ENCODE results near the gene TBL1X. TPM values are rescaled to one million over a fixed set of nuclear protein-coding genes. Genes with fewer than 3 reads are reported as not detected.
"Not testable (repeated sequence)": the region's sequence is repeated elsewhere in the genome, so short reads cannot be mapped to it uniquely, and the experiment has no call there.

Gene TBL1X
- total RNA-seq = 19.2 TPM
- long read RNA-seq, full-length matches to known transcripts = 1 of 37 reads
- long read RNA-seq, partial matches to known transcripts = 4 of 37 reads
- long read RNA-seq, other reads (novel, unspliced or antisense) = 32 of 37 reads

DNA sequence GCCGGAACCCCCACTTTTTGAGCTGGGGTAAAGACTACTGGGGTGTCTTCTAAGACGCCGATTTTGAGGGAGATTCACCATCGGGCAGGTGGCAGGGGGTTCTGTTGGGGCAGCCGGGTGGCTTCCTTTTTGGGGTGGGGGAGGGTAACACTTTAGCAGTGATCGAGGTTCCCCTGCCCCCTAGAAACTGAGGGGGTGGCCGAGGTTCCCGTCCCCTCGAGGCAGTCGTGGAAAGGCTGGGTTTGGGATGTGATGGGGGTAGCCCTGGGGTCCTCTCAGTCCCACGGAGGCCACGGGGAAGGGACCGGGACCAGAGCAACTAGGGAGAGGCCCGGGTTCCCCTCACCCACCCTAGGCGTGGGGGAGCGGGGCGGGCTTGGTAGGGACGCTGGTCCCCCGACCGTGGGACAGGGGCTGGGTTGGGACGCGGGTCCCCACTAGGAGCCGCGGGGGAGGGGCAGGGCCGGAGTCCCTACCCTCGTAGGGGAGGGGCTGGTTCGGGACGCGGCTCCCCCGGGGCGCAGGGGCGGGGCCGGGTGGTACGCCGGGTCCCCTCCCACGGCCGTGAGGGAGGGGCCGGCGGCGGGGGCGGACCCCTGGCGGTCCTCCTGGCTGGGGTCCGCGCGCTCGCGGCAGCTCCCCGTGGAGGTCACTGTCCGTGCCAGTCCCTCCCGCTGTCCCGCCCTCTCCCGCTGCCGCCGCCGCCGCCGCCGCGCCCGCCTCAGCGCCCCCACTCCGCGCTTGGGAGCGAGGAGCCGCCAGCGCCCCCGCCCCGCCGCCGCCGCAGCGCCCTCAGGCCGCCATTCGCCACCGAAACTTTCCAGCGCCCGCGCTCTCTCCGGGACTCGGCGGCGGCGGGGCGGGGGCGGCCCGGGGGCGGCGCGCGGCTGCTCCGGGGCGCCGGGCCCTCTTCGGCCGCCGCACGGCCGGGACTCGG lies at the start of gene TBL1X:
TBL1X (plus strand) TSS at position 624 of the 937 bp plus-strand sequence. CDS start 188,529 bp downstream, outside the sequence.
- DNase-seq (ENCODE audit: low spot score) = peak; percentile 90

DNA sequence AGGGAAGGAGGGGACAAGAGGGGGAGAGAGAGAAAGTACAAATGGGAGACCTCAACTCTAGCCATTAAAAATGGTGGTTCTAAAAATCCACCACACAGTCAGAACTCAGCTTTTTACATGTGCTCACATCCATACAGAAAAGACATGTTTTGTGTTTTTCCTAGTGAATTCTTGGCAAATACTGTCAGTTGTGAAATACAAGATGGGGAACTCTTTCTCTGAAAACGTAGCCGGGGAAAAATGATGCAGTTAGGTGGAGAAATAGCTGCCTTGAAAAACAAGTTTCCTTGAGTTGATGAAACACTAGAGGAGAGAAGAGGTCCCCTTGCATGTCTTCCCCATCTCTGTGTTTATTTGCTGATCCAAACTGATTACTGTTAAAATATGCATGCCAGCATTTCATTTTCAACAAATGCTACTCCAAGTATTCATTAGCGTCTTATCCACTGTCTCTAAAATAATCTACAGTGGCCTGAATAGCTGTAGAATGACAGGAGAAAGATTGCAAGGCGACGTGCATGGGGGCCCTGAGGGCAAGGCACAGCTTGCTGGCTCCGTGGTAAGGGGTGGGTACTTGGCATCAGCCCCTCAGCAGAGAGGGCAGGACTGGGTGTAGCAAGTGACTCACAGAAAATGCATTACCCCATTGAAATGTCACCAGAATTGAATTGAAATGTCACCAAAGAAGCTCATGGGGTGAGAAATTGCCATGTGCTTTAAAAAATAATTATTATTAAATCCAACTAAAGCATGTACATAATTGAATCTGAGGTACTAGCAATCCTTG lies 48.1 kb upstream of the TBL1X start:
- no peak for DNase-seq (ENCODE audit: low spot score)

- no peak for DNase-seq (ENCODE audit: low spot score)
Observed at GRCh38 chrX:9418262-9418661, 46.6 kb upstream of the TBL1X start.

DNA sequence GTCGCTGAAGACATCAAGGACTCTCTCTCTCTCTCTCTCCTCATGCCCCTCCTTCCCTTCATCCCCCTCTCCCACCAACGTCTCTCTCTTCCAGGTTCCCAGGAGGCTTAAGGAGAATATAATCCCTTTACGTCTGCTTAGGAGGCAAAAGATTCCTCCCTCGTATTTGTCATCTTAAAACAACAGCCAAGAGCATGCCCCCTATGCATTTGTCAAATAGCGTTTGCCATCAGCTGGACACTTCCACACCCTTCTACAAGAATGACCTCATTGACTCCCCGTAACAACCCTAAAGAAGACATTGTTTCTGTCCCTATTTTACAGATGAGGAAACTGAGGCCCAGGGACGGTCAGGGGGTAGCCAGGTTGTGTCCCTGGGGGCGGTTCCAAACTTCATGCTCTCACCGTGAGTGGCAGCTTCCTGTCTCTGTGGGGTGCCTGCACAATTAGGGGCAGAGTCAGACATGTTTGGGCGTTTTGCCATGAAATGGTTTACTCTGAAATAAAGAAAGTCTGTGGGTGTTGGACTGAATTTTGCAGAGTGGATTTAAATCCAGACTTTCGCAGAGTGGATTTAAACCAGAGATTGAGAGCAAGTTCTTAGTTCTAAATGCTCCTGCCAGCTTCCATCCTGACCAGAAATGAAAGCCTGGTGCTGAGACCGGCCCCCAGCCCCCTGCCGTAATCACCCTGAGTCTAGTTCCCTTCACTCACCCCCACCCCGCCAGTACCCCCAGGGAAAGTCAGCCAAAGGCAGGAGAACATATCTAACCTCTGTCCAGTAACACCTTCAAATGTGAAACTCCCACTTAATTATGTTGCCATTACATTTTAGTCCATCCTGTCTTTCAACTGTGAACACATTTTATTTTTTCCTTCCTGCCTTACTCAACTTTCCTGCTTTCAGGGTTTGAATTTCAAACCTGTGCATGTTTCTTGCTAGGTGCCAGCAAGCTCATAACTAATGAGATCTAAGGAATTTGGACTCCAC lies 44.3 kb upstream of the TBL1X start:
- no peak for DNase-seq (ENCODE audit: low spot score)

DNA sequence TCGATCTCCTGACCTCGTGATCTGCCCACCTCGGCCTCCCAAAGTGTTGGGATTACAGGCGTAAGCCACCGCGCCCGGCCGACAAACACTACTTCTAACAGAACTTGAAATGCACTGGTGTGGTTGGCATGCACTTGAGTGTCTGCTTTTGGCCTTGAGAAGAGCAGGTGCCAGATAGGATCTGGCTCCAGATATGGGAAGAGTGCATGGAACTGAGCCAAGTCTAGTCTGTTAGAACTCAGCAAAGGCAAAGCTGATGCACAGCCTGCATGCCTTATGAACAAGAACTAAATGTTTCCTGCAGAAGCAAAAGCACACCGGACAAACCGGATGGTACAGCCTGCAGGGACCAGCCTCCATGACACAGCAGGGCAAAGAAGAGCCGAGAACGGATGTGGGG lies 35.1 kb upstream of the TBL1X start:
- no peak for DNase-seq (ENCODE audit: low spot score)

- DNase-seq (ENCODE audit: low spot score) = no peak
Observed at GRCh38 chrX:9430346-9430921, 34.4 kb upstream of the TBL1X start.

DNA sequence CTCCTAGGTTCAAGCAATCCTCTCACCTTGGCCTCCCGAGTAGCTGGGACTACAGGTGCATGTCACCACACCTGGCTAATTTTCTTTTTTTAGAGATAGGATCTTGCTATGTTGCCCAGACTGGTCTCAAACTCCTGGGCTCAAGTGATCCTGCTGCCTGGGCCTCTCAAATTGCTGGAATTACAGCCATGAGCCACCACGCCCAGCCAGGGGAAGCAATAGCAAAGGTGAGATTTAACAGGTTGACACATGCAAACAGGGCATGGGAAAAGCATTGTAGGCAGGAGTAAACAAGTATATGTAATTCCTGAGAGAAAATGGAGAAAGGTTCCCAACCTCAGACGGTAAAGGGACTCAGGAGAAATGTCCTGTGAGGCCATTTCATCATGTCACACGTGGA lies 33.6 kb upstream of the TBL1X start:
- no peak for DNase-seq (ENCODE audit: low spot score)

- no peak for DNase-seq (ENCODE audit: low spot score)
Observed at GRCh38 chrX:9433596-9433995, 31.3 kb upstream of the TBL1X start.

DNA sequence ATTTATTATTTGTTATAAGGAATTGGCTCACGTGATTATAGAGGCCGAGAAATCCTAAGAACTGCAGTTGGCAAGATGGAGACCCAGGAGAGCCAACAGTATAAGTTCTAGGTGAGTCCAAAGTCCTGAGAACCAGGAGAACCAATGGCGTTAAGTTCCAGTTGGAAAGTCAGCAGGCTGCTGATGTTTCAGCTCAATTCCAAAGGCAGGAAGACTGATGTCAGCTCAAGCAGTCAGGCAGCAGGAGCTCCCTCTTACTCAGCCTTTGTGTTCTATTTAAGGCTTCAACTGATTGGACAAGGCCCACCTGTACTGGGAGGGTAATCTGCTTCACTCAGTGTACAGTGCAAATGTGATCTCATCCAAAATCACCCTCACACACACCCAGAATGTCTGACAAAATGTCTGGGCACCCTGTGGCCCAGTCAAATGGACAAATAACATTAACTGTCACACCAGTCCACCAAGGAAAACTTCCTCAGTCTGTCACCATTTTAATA lies 30.8 kb upstream of the TBL1X start:
- no peak for DNase-seq (ENCODE audit: low spot score)

GRCh38 chrX:9435086-9435485 lies 29.8 kb upstream of the TBL1X start:
- not testable (repeated sequence) for DNase-seq (ENCODE audit: low spot score)

GRCh38 chrX:9436812-9437211 lies 28.0 kb upstream of the TBL1X start:
- DNase-seq (ENCODE audit: low spot score) = no peak

DNA sequence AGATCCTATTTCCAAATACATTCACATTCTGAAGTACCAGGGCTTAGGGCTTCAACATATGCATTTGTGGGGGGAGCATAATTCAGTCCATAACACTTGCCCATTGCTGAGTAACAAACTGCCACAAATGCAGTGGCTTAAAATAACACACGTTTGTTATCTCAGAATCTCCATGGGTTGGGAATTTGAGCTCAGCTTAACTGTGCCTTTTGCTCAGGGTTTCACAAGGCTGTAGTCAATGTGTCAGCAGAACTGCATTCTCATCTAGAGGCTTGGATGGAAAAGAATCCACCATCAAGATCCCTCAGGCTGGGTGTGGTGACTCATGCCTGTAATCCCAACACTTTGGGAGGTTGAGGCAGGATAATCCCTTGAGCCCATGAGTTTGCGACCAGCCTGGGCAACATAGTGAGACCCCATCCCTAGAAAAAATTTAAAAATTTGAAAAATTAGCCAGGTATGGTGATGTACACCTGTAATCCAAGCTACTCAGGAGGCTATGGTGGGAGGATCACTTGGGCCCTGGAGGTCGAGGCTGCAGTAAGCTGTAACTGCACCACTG lies 25.8 kb upstream of the TBL1X start:
- DNase-seq (ENCODE audit: low spot score) = no peak

- DNase-seq (ENCODE audit: low spot score) = no peak
Observed at GRCh38 chrX:9440116-9440844, 24.6 kb upstream of the TBL1X start.

GRCh38 chrX:9442056-9442455 lies 22.8 kb upstream of the TBL1X start:
- no peak for DNase-seq (ENCODE audit: low spot score)

DNA sequence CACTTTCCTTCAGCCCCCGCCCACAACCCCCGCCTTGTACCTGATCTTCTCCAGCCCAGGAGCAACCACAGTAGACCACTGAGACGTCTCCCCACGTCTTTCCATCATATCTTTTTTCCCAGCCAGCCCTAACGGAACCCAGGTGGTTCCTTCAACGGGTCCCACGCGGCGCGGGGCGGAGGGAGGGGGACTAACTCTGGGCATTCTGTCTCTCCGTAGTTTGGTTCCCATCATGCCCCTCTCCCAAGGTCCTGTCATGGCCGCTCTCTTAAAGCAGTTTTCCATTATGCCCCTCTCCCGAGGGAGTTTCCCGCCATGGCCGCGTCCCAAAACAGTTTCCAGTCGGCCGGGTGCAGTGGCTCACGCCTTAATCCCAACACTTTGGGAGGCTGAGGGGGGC lies 21.5 kb upstream of the TBL1X start:
- DNase-seq (ENCODE audit: low spot score) = no peak

- DNase-seq (ENCODE audit: low spot score) = no peak
Observed at GRCh38 chrX:9447906-9448305, 17.0 kb upstream of the TBL1X start.

DNA sequence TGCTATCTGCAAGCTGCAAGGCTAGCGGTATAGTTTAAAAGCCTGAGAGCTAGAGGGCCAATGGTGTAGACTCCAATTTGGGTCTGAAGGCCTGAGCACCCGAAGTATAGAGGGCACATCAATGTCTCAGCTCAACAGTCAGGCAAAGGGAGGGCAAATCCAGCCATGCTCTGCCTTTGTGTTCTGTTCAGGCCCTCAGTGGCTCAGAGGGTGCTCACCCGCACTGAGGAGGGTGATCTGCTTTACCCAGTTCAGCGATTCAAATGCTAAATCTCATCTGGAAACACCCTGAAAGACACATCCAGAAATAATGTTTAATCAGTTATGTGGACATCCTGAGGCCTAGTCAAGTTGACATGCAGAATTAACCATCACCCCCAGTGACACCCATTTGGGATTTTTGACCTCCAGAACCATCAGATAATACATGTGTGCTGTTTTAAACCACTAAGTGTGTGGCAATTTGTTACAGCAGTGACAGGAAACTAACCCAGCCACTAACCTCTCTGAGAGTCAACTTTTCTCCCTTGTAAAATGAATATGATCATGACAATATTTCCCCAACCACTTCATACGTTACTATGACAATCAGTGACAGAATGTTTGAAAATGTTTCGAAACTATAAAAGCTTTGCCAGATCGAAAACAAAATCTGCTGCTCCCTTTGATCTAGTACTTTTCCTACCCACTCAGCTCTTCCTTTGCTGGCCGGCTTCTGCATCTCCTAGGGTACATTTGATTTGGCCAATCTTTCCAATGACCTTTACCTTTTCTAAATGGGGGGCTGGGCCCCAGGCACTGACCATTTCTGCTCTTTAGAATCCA lies 8.4 kb upstream of the TBL1X start:
- no peak for DNase-seq (ENCODE audit: low spot score)

GRCh38 chrX:9458034-9458433 lies 6.8 kb upstream of the TBL1X start:
- DNase-seq (ENCODE audit: low spot score) = not testable (repeated sequence)

Data from mesenteric fat pad (tissue), 1 donor.